ENCODE data around the gene GPSM1.

Gene GPSM1

GRCh38 chr9:136355616-136356557, 28.5 kb downstream of the GPSM1 start:
- DNase-seq, result no peak

GRCh38 chr9:136357202-136357725, 29.9 kb downstream of the GPSM1 start:
- DNase-seq, result no peak

GRCh38 chr9:136358016-136358415, 30.7 kb downstream of the GPSM1 start:
- no peak for DNase-seq

DNA sequence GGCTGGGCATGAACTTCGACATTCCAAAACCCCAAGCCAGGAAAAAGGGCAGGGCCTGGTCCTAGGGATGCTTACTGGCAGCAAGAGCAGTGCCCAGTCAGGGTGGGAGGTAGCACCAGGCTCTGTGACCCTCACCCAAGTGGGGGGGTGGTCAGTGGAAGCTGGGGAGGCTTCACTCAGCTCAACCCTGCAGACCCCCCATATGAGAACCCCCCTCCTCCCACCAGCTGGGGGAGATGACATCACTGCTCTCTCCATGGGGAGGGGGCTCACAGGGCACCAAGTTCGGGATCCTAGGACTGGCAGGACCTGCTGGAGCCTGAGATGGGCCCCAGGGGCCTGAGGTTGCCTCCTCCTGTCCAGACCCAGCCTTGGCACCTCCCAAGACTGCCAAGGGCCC, 31.5 kb downstream of the GPSM1 start:
- no peak for DNase-seq

- DNase-seq, result no peak
Measured at GRCh38 chr9:136359774-136360718, 32.7 kb downstream of the GPSM1 start.

DNA sequence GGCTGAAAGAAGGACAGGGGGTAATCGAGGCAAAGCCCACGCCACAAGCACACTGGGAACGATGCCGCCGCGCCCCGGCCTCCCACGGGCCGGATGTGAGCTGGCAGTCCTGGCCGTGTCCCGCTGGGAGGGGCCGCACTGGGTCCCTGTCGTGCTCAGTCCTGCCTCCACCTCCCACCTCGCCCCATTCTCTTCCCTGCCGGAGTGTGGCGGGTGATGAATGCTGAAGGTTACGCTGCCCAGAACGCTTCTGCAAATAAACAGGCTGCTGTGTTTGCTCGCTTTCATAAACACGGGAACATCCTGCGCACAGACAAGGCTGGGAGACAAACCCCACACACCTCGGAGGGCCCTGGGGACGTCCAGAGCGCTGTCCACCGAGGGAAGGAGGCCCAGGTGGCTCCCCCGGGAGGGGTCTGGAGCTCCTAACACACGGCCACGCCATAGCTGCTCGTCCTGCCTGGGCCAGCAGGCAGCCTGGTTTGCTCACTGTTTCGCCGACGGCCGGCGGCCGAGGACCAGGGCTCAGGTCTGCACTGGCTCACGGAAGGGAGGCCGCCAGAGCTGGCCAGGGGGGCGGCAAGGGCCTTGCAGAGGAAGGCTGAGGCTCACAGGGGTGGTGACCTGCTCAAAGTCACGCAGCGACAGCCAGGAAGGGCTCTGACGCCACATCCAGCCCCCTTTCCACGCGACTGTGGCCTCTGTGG, 33.9 kb downstream of the GPSM1 start:
- DNase-seq, result peak in 1 of 58 donors; percentile 23

- no peak for DNase-seq
Measured at GRCh38 chr9:136361754-136362449, 34.6 kb downstream of the GPSM1 start.

GRCh38 chr9:136362450-136362784, 35.1 kb downstream of the GPSM1 start:
- no peak for DNase-seq

DNA sequence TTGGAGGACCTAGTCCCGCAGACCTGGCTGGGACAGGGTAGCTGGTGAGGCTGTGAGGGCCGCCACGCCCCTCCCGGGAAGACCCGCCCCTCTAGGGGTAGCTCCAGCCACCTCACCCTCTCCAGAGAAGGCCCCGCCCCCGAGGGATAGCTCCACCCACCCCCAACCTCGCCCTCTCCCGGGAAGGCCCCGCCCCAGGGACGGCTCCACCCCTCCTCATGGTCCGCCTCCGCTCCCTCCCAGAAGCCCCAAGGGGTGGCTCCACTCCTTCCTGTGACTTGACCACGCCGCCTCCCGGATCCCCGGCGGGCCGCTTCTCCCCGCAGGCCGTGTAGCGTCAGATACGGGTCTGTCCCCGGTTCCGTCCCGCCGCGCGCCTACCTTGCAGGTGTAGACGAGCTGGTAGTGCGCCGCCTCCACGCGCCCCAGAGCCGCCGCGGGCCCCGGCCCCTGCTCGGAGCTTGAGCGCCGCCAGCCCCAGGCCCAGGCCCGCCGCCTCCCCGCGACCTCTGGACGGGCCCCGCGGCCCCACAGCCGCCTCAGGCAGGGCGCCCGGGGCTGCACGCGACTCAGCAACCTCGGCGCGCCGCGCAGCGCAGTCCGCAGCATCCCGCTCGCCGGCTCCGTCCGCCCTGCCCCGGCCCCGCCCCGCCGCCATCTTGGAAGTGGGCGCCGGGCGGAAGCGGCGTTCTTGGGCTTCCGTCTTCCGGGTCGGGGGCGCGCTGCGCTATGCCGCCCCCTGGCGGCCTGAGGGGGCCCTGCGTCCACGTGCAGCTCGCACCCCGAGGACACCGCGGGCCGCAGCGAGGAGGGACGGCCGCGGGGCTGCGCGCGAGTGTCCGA, 36.0 kb downstream of the GPSM1 start, which contains the start of gene DNLZ:
TSS of gene DNLZ (minus strand) at position 639 of the 843 bp plus-strand sequence. CDS start at position 609, 30 bp downstream.
- DNase-seq, result peak; percentile 34 to 97 (median 90)

DNA sequence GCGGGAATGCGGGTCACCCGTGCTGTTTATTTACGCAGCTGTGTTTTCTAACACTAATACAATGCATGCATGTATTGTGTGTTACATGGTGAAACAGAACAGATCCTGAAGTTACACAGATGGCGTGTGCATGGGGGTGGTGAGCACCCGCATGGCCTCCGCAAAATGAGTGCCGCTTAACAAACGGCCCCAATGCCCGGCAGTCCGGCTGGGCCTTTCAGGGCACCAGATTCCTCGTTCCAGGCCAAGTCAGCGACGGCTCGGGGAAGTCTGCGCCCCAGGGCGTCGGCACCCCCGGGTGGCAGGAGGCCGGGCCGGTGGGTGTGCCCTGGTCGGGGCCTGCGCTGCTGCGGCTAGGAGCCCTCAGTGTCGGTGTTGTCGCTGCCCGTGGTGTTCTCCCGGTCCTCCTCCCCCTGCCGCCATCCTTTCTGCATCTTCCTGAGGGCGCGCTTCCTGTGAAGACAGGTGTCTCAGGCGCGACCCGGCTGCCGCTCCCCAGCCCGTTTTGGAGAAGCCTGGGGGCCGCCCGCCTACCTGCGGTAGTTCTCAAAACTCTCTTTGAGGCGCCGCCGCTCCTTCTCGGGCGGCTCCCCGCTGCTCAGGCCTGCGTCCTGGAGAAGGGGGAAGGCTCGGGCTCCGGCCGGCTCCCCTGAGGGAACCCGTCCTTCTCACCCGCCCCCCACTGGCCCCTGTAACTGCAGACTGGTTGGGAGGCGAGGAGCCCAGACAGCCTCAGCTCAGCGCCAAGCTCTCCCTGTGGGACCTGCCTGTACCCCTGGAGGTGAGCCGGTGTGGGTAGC, 36.8 kb downstream of the GPSM1 start:
- no peak for DNase-seq

DNA sequence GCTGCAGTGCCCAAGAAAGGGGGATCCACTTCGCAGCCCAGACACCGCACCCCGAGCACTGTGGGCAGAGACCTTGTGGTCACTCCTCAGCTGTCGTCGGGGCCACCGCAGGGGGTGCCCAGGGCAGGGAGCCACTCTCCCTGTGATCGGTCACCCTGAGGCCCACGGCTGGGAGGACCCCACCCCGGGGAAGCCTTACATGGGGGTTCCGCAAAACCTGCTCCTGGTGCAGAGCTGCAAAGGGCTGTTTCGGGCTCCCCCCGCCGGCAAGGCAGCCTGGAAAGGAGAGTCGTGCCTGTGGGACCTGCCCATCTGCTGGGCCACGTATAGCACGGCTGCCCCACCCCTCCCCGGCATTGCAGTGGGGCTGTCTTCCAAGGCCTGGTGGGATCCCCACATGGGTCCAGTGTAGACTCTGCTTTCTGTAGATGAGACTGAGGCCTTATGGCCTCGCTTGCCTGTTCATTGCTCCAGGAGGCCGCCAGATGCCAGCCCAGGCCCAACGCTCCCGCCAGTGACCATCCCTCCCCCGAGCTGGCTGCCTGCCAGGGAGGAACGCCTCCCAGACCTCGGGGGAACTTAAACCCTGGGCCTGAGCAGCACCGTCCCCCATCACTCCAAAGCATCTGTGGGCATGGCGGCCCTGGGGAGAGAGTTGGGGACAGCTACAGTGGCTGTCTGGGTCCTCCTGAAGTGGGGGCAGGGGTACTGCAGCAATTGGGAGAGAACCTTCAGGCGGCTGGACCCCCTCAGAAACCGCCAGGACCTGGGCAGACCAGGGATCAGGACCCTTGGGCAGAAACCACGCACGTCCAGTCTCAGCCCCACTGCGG, 37.8 kb downstream of the GPSM1 start:
- DNase-seq, result no peak

GRCh38 chr9:136365775-136366222, 38.5 kb downstream of the GPSM1 start:
- peak in 1 of 58 donors; percentile 37 for DNase-seq

GRCh38 chr9:136366826-136367225, 39.5 kb downstream of the GPSM1 start:
- no peak for DNase-seq

GRCh38 chr9:136367296-136368145, 40.2 kb downstream of the GPSM1 start:
- no peak for DNase-seq

- no peak for DNase-seq
Measured at GRCh38 chr9:136368190-136368589, 40.9 kb downstream of the GPSM1 start.

GRCh38 chr9:136370037-136370436, 42.7 kb downstream of the GPSM1 start:
- DNase-seq, result no peak

Data from anterior cingulate cortex (tissue), 58 donors.